ENCODE measurements around the gene SLC25A21. TPM values are rescaled to one million over a fixed set of nuclear protein-coding genes. Genes with fewer than 3 reads are reported as not detected.

The SLC25A21 gene
- total RNA-seq, 2 experiments from 2014 or later = not detected

- no peaks in the 10 kb centered on the region for H3K36me3 Mint-ChIP-seq (ENCODE audit: low read depth)
- no peak for TF ChIP-seq CTCF (IDR thresholded peaks at IDR 0.05)
- H3K27me3 Mint-ChIP-seq = peaks cover 4% of the 10 kb centered on the region
- Histone ChIP-seq H3K4me3 (ENCODE audit: low read length) (no peak overlapping the region), H3K4me1 (ENCODE audit: insufficient read depth, low read length) (no peaks in the 10 kb centered on the region), H3K9me3 (ENCODE audit: control insufficient read depth in 1 of 2, insufficient read depth in 1 of 2, low read length in 2 of 2) (peaks cover 0 to 3% of the 10 kb centered on the region in 2 experiments), H3K27me3 (ENCODE audit: control insufficient read depth in 1 of 2, insufficient read depth in 2 of 2, low read length in 2 of 2) (no peaks in the 10 kb centered on the region), H3K36me3 (ENCODE audit: insufficient read depth, low read length) (no peaks in the 10 kb centered on the region), H3K27ac (ENCODE audit: low read depth in 1 of 2, low read length in 2 of 2) (no peak overlapping the region)
- no peak overlapping the region for H3K4me3 Mint-ChIP-seq
- no peaks in the 10 kb centered on the region for H3K4me1 Mint-ChIP-seq (ENCODE audit: low read depth)
- DNase-seq (no peak), ATAC-seq (ENCODE audit: poor library complexity) (no peak)
- POLR2A ChIA-PET = no interaction called here
- intact Hi-C loops (cut with DNase I, micrococcal nuclease) = no loop called here
- CTCF ChIA-PET = no interaction called here
- no peak overlapping the region for H3K27ac Mint-ChIP-seq
- H3K9me3 Mint-ChIP-seq = peaks cover 6% of the 10 kb centered on the region
Observed at GRCh38 chr14:36773136-36773540, 399.3 kb downstream of the SLC25A21 start.

GRCh38 chr14:36771028-36771640 lies 401.3 kb downstream of the SLC25A21 start:
- Histone ChIP-seq H3K27me3 (ENCODE audit: control insufficient read depth in 1 of 2, insufficient read depth in 2 of 2, low read length in 2 of 2) (no peaks in the 10 kb centered on the region), H3K36me3 (ENCODE audit: insufficient read depth, low read length) (no peaks in the 10 kb centered on the region), H3K4me1 (ENCODE audit: insufficient read depth, low read length) (no peaks in the 10 kb centered on the region), H3K4me3 (ENCODE audit: low read length) (no peak overlapping the region), H3K9me3 (ENCODE audit: control insufficient read depth in 1 of 2, insufficient read depth in 1 of 2, low read length in 2 of 2) (no peaks in the 10 kb centered on the region), H3K27ac (ENCODE audit: low read depth in 1 of 2, low read length in 2 of 2) (no peak overlapping the region)
- Mint-ChIP-seq H3K4me3 (no peak overlapping the region), H3K4me1 (ENCODE audit: low read depth) (no peaks in the 10 kb centered on the region), H3K27me3 (peaks cover 4% of the 10 kb centered on the region), H3K27ac (no peak overlapping the region), H3K36me3 (ENCODE audit: low read depth) (no peaks in the 10 kb centered on the region), H3K9me3 (peaks cover 4% of the 10 kb centered on the region)
- DNase-seq (no peak), ATAC-seq (ENCODE audit: poor library complexity) (no peak)
- intact Hi-C loops (cut with DNase I, micrococcal nuclease) = no loop called here
- CTCF ChIA-PET = no interaction called here
- no peak for TF ChIP-seq CTCF (IDR thresholded peaks at IDR 0.05)
- POLR2A ChIA-PET = no interaction called here

DNA sequence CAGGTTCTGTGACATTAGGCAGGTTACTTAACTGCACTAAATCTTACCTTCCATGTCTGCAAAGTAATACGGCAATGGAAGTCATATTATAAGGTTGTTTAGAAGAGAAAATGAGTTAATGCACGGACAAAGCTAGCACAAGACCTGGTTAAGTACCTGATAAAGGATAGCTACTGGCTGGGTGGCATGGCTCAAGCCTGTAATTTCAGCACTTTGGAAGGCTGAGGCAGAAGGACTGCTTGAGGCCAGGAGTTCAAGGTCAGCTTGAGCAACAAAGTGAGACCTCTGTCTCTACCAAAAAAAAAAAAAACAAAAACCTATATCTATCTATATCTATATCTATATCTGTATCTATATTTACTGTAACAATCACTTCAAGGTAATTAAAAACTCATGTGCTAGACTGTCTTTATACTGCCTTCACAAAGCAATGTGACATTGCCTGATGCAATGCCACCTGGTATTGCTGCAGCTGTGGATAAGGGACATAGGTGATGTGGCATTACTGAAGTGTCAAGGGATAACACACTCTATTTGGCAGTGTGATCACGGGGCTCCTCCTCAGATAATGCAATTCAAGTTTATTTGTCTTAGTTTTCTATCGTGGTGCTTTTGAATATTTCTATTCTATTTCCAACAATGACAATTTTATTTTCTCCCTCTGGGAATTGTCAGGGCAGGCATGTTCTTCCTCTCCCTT lies 403.6 kb downstream of the SLC25A21 start:
- POLR2A ChIA-PET = no interaction called here

More for the DNA sequence above, 403.6 kb downstream of the SLC25A21 start:
- Histone ChIP-seq H3K4me1 (ENCODE audit: insufficient read depth, low read length) (no peaks in the 10 kb centered on the region), H3K27ac (ENCODE audit: low read depth in 1 of 2, low read length in 2 of 2) (no peak overlapping the region), H3K4me3 (ENCODE audit: low read length) (no peak overlapping the region), H3K9me3 (ENCODE audit: control insufficient read depth in 1 of 2, insufficient read depth in 1 of 2, low read length in 2 of 2) (no peaks in the 10 kb centered on the region), H3K27me3 (ENCODE audit: control insufficient read depth in 1 of 2, insufficient read depth in 2 of 2, low read length in 2 of 2) (no peaks in the 10 kb centered on the region), H3K36me3 (ENCODE audit: insufficient read depth, low read length) (no peaks in the 10 kb centered on the region)
- CTCF ChIA-PET = interaction anchor here (0.6 kb wide), 1 partner anchor 243 kb away, joined by 4 read pairs; no protein-coding TSS in a partner anchor
- H3K4me3 Mint-ChIP-seq = no peak overlapping the region
- ATAC-seq (ENCODE audit: poor library complexity) (no peak), DNase-seq (no peak)
- no peaks in the 10 kb centered on the region for H3K9me3 Mint-ChIP-seq
- H3K27ac Mint-ChIP-seq = no peak overlapping the region
- intact Hi-C loops (cut with DNase I, micrococcal nuclease) = no loop called here
- H3K36me3 Mint-ChIP-seq (ENCODE audit: low read depth) = no peaks in the 10 kb centered on the region
- no peaks in the 10 kb centered on the region for H3K4me1 Mint-ChIP-seq (ENCODE audit: low read depth)
- no peak for TF ChIP-seq CTCF (IDR thresholded peaks at IDR 0.05)
- H3K27me3 Mint-ChIP-seq = no peaks in the 10 kb centered on the region

All from CD4-positive, alpha-beta T cell (primary cell).